IPS-NIHi7 (cell line): ENCODE data around the gene C1GALT1.

Experiments used
- DNase-seq: peaks from one replicate; pipeline ENCODE4 v3.0.0; 2012; ENCODE audit warnings: mixed read lengths; ENCODE audit errors: extremely low spot score

C1GALT1 gene

GRCh38 chr7:7201578-7202374 lies 19.4 kb downstream of the C1GALT1 start:
- peak; percentile 57 for DNase-seq

GRCh38 chr7:7202375-7202720 lies 20.0 kb downstream of the C1GALT1 start:
- DNase-seq, result no peak

GRCh38 chr7:7203813-7204575 lies 21.6 kb downstream of the C1GALT1 start:
- DNase-seq, result no peak

GRCh38 chr7:7207876-7208275 lies 25.5 kb downstream of the C1GALT1 start:
- no peak for DNase-seq

GRCh38 chr7:7208520-7208919 lies 26.2 kb downstream of the C1GALT1 start:
- DNase-seq, result peak; percentile 40

- no peak for DNase-seq
These were observed 27.2 kb downstream of the C1GALT1 start for GRCh38 chr7:7209412-7210050.

- DNase-seq, result peak; percentile 48
These were observed 28.3 kb downstream of the C1GALT1 start for GRCh38 chr7:7210475-7211237.

GRCh38 chr7:7212612-7213011 lies 30.3 kb downstream of the C1GALT1 start:
- DNase-seq, result no peak

- no peak for DNase-seq
These were observed 32.3 kb downstream of the C1GALT1 start for GRCh38 chr7:7214398-7215347.

- no peak for DNase-seq
These were observed 33.9 kb downstream of the C1GALT1 start for GRCh38 chr7:7216279-7216678.

- DNase-seq, result no peak
These were observed 36.9 kb downstream of the C1GALT1 start for GRCh38 chr7:7219216-7219615.

- no peak for DNase-seq
These were observed 38.5 kb downstream of the C1GALT1 start for GRCh38 chr7:7220821-7221220.

GRCh38 chr7:7221599-7222038 lies 39.3 kb downstream of the C1GALT1 start:
- no peak for DNase-seq

- no peak for DNase-seq
These were observed 40.9 kb downstream of the C1GALT1 start for GRCh38 chr7:7223250-7223649.

GRCh38 chr7:7226407-7226806 lies 44.1 kb downstream of the C1GALT1 start:
- DNase-seq, result no peak

- no peak for DNase-seq
These were observed 46.1 kb downstream of the C1GALT1 start for GRCh38 chr7:7228472-7228871.

- no peak for DNase-seq
These were observed 46.6 kb downstream of the C1GALT1 start for GRCh38 chr7:7228967-7229366.

- DNase-seq, result no peak
These were observed 48.7 kb downstream of the C1GALT1 start for GRCh38 chr7:7231000-7231399.

GRCh38 chr7:7231865-7232264 lies 49.5 kb downstream of the C1GALT1 start:
- DNase-seq, result no peak

GRCh38 chr7:7235347-7235746 lies 53.0 kb downstream of the C1GALT1 start:
- DNase-seq, result no peak

GRCh38 chr7:7236041-7236440 lies 53.7 kb downstream of the C1GALT1 start:
- no peak for DNase-seq
